Mucosa of descending colon (tissue), 3 donors: ENCODE measurements around the gene FGD5. TPM values are rescaled to one million over a fixed set of nuclear protein-coding genes. Genes with fewer than 3 reads are reported as not detected.

Experiments used
- ATAC-seq: fragments of 200-7000 bp; cut with Tn5 transposase; one replicate; pipeline ENCODE4 v1.9.1; 2020; ENCODE audit warnings: mild to moderate bottlenecking, moderate library complexity
- DNase-seq, 3 donors: peaks; one replicate each; pipeline ENCODE4 v3.0.0-alpha.2; 2020
- H3K36me3 ChIP-seq: fragments of 200-600 bp; one replicate; pipeline ENCODE4 v1.8.0; 2021; ENCODE audit warnings: low read depth, mild to moderate bottlenecking
- H3K4me1 ChIP-seq: fragments of 200-600 bp; one replicate; pipeline ENCODE4 v1.8.0; 2021; ENCODE audit warnings: low read depth, mild to moderate bottlenecking
- H3K4me3 ChIP-seq: fragments of 200-600 bp; one replicate; pipeline ENCODE4 v1.8.0; 2021; ENCODE audit warnings: mild to moderate bottlenecking
- H3K9me3 ChIP-seq: fragments of 200-600 bp; one replicate; pipeline ENCODE4 v1.8.0; 2021; ENCODE audit warnings: mild to moderate bottlenecking
- CTCF ChIP-seq: fragments of 200-600 bp; IDR thresholded peaks from one replicate; pipeline ENCODE4 v1.8.0; 2022; ENCODE audit warnings: antibody characterized with exemption, mild to moderate bottlenecking
- intact Hi-C, 2 donors: fragments of 100-400 bp; cut with DNase I in 1 of 2; cut with micrococcal nuclease in 1 of 2; formaldehyde crosslinking; loops; one replicate each; pipeline versions ENCODE4 v1.11.0 to v1.11.1; 2022; cut with DNase I, micrococcal nuclease
- total RNA-seq, 3 donors: library from RNA; stranded (reverse); fragmentation: NEBNext Ultra II Directional in 2 of 3; extraction: Animal tissue kit (Norgen Biotek cat#: 25700) in 2 of 3; gene quantifications; one replicate each; pipeline versions ENCODE4 v1.2.1 to v1.2.4, GENCODE V29; 2021 to 2023
- donor health status: DM: no; HTN: no; CAD: no; lungs with moderate emphysema.
- donor health status: DM: no; HTN: no; CAD: no.
- donor health status: DM: no; HTN: yes; CAD: no.

The FGD5 gene
- total RNA-seq, 3 donors from 2014 or later: 6.1 to 15.1 (median 9.2) TPM

DNA sequence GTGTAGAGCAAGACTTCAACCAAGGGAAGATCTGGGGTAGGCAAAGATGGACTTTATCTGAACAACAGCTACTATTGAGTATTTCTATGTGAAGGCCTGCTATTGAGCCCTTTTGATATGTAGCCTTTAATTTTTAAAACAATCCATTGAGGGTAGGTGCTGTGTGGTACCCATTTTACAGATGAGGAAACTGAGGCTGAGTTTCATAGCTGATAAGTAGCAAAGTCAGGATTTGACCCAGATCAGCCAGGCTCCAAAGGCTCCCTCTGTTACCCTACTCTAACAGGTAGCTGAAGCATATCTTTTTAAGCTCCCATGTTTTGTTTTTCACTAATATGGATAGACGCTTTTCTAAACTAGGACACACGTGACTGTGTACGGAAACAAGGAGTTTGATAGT lies 2.4 kb upstream of the FGD5 start:
- no peaks in the 10 kb centered on the region for H3K36me3 ChIP-seq
- H3K4me3 ChIP-seq: no peak overlapping the region
- TF ChIP-seq CTCF: no peak
- ATAC-seq (no peak), DNase-seq (no peak)
- intact Hi-C loops: no loop called here
- H3K9me3 ChIP-seq: no peaks in the 10 kb centered on the region
- H3K4me1 ChIP-seq: no peaks in the 10 kb centered on the region

GRCh38 chr3:14819671-14820070 lies 909 bp downstream of the FGD5 start:
- DNase-seq (no peak), ATAC-seq (no peak)
- no peak for TF ChIP-seq CTCF
- Histone ChIP-seq H3K4me3 (no peak overlapping the region), H3K36me3 (no peaks in the 10 kb centered on the region), H3K9me3 (no peaks in the 10 kb centered on the region), H3K4me1 (no peaks in the 10 kb centered on the region)
- intact Hi-C loops: no loop called here

DNA sequence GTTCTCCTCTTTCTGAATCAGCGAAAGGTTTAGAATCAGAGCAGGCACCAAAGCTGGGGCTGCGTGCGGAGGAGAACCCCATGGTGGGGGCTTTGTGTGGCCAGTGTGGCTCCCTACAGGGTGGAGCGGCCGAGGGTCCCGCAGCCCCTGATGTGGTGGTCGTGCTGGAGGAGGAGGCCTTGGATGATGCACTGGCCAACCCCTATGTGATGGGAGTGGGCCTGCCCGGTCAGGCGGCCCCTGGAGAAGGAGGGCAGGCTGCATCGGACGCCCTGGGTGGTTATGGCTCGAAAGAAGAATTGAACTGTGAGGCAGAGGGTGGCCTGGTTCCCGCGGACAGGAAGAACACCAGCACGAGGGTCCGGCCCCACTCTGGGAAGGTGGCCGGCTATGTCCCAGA lies 1.4 kb downstream of the FGD5 start:
- TF ChIP-seq CTCF: no peak
- no peaks in the 10 kb centered on the region for H3K36me3 ChIP-seq
- no peak overlapping the region for H3K4me3 ChIP-seq
- intact Hi-C loops: no loop called here
- H3K9me3 ChIP-seq: no peaks in the 10 kb centered on the region
- H3K4me1 ChIP-seq: no peaks in the 10 kb centered on the region
- no peak for DNase-seq
- ATAC-seq: no peak

GRCh38 chr3:14821151-14821550 lies 2.4 kb downstream of the FGD5 start:
- TF ChIP-seq CTCF: no peak
- Histone ChIP-seq H3K9me3 (no peaks in the 10 kb centered on the region), H3K4me1 (no peaks in the 10 kb centered on the region), H3K36me3 (no peaks in the 10 kb centered on the region), H3K4me3 (no peak overlapping the region)
- ATAC-seq: no peak
- DNase-seq: no peak
- intact Hi-C loops: no loop called here

DNA sequence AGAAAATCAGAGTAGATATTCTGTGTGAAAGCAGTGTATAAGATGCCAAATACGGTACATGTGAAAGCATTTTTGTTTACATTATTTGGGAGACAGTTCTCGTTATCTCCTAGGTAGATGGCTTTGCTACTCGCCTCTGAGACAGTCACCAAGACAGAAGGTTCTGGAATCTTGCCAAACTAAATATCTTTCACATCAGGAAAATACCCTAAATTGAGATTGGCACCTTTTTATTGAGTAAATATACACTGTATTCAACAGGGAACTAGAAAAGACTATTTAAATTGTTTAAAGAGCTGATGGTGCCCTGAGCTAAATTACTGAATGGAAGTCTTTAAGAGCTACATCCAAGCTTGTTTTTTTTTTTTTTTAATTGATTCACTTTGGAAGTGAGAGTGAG lies 3.4 kb downstream of the FGD5 start:
- DNase-seq (no peak), ATAC-seq (no peak)
- no peak for TF ChIP-seq CTCF
- intact Hi-C loops: no loop called here
- Histone ChIP-seq H3K4me3 (no peak overlapping the region), H3K4me1 (no peaks in the 10 kb centered on the region), H3K36me3 (no peaks in the 10 kb centered on the region), H3K9me3 (no peaks in the 10 kb centered on the region)

GRCh38 chr3:14822670-14823390 lies 4.1 kb downstream of the FGD5 start:
- DNase-seq: no peak
- TF ChIP-seq CTCF: no peak
- Histone ChIP-seq H3K9me3 (no peaks in the 10 kb centered on the region), H3K4me3 (no peak overlapping the region), H3K36me3 (no peaks in the 10 kb centered on the region), H3K4me1 (no peaks in the 10 kb centered on the region)
- intact Hi-C loops: no loop called here
- peak; percentile 10 for ATAC-seq
